Epithelial cell of esophagus (primary cell): ENCODE results near the gene SH2D4B.

ENCODE experiments used
- DNase-seq: peaks from one replicate; pipeline ENCODE4 v3.0.0; 2010; ENCODE audit warnings: low read depth
- H3K4me3 ChIP-seq: 2 replicates; pipeline ENCODE4 v1.5.1; 2011; ENCODE audit warnings: mild to moderate bottlenecking, low read length, control low read depth
- TF ChIP-seq, protein P1 (sequence below): IDR thresholded peaks from 2 replicates; pipeline ENCODE4 v1.5.1; 2011; ENCODE audit warnings: low read depth, mild to moderate bottlenecking, low read length, control low read depth, inconsistent platforms; ENCODE audit not compliant: insufficient read depth; ENCODE audit errors: missing control alignments

SH2D4B gene

DNA sequence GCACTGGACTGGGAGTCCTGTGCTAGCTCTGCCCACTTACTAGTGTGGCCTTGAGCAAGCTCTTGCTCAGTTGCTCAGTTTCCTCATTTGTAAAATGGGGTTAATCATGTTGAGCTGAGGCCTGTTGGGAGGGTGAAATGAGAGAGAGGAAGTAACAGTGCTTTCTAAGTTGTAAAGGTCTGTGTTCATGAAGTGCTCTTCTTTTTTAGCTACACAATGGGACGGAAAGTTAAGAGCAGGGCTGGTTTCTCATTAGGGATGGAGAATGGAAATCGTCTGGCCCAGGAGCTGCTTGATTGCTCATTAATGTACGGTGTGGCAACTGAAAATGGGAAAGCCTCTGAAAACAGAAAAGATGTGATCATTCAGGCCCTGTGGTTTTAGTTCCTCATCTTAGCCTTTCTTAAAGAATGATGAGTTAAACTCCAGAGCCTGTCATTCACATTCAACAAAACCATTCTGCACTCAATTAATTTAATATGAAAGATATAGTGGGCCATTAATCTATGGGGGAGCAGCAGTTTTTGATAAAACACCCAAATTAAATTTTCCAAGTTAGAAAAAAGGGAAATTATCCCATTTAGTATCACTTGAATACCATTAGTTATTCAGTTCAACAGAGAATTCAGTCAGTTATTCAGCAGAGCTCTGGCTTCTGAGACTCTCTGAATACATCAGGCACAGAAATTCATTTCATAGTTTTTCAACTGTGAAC, 60.5 kb downstream of the SH2D4B start:
- no peak for DNase-seq
- TF ChIP-seq, protein P1, sequence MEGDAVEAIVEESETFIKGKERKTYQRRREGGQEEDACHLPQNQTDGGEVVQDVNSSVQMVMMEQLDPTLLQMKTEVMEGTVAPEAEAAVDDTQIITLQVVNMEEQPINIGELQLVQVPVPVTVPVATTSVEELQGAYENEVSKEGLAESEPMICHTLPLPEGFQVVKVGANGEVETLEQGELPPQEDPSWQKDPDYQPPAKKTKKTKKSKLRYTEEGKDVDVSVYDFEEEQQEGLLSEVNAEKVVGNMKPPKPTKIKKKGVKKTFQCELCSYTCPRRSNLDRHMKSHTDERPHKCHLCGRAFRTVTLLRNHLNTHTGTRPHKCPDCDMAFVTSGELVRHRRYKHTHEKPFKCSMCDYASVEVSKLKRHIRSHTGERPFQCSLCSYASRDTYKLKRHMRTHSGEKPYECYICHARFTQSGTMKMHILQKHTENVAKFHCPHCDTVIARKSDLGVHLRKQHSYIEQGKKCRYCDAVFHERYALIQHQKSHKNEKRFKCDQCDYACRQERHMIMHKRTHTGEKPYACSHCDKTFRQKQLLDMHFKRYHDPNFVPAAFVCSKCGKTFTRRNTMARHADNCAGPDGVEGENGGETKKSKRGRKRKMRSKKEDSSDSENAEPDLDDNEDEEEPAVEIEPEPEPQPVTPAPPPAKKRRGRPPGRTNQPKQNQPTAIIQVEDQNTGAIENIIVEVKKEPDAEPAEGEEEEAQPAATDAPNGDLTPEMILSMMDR = no peak
- no peak overlapping the region for H3K4me3 ChIP-seq

DNA sequence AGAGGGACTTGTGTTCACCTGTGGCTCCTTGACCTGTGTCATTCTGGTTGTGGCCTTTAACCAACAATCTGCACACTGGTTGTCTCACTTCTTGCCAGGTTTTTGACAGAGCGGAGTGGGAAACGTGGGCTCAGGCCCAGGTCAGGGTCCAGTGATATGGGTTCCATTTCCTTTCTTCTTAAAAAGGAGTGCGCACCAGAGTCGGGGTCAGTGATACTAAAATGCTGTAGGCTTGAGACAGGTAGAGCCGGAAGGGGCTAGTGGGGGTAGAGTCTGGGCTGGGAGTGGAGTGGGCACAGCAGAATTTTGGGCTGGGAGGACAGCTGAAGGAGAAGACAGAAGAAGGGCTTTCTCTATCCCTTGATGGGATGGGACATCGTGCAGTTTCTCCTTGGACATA, 61.2 kb downstream of the SH2D4B start:
- DNase-seq = no peak
- TF ChIP-seq, protein P1 = no peak
- no peak overlapping the region for H3K4me3 ChIP-seq

DNA sequence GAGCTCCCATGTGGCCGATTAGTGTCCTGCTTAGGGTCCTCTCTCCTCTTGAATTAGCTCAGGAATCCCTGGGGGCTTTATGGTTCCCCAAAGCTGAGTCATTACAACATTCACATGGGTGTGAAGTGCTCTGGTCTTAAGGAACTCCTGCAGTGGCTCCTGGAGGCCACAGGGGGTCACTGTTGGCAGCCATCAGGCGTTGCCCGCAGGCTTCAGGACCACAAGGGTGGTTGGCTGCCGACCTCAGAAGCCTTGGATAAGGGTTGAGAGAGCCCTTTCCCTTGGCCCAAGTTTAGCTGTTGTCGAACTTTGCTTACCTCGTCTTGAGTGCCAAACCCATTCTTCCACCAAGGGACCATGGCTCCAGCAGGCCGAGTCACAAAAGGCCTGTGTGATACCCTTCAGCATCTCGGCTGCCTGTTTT, 61.7 kb downstream of the SH2D4B start:
- TF ChIP-seq, protein P1 = peak; percentile 84
- no peak overlapping the region for H3K4me3 ChIP-seq
- DNase-seq = peak; percentile 69

DNA sequence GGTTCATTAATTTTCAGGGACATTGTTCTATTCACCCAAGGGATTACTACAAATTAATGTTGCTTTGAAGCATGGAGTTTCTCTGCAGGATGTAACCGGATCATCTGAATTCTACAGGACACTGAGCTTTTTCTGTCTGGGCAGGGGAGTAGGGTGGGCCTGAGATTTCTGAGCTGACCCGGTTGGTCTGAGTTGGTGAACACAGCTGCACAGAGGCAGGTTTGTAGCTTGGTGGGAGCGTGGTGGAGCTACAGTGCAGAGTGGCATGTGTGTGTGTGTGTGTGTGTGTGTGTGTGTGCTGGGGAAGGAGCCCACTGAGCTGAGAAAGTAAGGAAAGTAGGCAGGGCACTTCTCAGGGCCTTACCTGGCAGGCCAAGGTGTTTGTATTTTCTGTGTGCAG, 62.6 kb downstream of the SH2D4B start:
- H3K4me3 ChIP-seq = no peak overlapping the region
- TF ChIP-seq, protein P1 = no peak
- DNase-seq = no peak

DNA sequence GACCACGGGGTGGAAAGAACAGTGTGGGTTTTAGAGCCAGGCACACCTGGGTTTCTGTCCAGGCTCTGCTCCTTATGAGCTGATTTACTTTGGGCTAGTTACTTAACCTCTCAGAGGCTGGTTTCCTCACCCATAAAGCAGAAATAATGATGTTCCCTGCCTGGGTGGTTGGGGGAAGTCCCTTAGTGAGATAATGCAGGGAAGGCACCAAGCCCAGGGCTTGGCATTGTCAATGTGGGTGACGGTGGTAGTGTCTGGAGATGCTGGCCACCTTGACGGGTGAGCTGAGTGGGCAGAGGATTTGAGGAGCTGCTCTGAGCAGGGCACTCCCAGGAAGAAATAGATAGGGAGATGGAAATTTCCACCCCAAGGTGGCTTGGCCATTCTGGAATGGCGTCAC, 65.2 kb downstream of the SH2D4B start:
- DNase-seq = no peak
- no peak overlapping the region for H3K4me3 ChIP-seq
- TF ChIP-seq, protein P1 = no peak

DNA sequence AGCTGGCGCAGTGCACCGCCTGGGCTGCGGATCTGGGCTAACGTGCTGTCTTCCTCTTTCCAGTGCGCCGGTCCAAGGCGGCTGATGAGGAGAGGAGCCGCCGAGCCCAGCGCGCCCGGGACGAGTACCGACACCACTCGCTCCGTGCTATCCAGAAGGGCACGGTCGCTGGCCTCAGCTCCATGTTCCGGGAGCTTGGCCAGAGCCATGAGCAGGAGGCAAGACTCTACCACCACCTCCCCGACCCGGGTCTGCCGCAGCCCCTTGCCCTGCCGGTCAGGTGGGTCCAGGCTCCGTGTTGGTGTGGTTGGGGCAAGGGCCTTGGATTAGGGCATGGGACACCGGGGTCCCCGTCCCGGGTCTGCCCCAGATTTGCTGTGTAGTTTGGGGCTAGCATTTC, 65.8 kb downstream of the SH2D4B start:
- no peak overlapping the region for H3K4me3 ChIP-seq
- TF ChIP-seq, protein P1 = no peak
- no peak for DNase-seq

DNA sequence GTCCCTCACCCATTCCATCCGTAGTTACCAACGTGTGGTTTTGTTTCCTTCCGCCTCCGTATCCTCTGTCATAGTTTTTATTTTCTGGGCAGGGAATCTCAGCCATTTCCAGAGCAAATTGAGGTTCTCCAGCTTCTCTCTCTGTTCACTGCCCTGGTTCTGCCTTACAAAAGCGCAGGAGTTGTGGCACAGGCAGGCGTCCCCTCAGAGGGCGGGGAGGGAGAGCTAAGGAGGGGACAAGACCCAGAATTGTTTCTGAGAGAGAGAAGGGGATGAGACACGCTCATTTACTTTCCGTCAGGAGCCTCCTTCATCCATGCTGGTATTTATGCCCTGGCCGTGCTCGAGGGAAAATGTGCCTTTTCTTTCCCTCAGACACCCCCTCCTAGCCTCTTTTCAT, 71.0 kb downstream of the SH2D4B start:
- TF ChIP-seq, protein P1 = no peak
- DNase-seq = no peak
- H3K4me3 ChIP-seq = no peak overlapping the region
